OCI-M1 (cell line): ENCODE data around the gene SCML1.

Experiments used
- DNase-seq: peaks from one replicate; lab custom pipeline; 2025; lab: John Stamatoyannopoulos, UW

The SCML1 gene

DNA sequence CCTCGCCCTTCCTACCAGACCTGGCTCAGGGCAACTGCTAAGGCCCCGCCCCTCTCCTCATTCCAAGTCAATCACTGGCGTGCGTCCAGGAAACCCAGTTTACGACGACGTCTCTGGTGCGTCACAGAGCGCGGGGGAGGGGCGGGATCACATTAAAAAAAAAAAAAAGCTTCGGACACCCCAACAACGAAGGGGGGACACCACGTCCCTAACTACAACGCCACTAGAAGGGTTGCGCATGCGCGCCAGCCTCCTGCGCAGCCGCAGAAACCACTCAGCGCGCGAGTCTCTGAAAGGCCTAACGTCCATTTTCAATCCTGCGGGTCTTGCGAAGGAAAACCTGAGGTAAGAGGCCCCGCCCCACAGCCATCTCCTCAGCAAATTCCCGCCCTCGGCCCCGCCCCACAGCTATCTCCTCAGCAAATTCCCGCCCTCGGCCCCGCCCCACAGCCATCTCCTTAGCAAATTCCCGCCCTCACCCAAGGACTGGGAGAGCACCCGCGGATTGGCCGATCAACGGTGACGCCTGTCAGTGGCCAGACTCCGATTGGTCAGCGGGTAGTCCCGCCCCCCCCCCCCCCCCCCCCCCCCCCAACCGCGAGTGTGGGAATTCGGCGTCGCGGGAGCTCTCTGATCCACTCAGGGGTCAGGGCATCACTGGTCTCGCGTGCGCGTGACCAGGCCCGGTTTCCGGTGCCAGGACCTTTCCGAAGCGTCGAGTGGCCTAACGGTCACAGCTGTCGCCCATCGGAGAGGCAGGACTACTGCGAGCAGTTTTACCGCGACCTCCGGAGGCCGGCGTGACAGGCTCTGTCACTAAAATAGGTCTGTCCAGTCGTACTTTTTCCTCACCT, at the start of gene SCML1:
Gene SCML1 (plus strand): TSS at position 638 of the 854 bp plus-strand sequence. CDS start 6,694 bp downstream, outside the sequence.
- peak; percentile 94 for DNase-seq

DNA sequence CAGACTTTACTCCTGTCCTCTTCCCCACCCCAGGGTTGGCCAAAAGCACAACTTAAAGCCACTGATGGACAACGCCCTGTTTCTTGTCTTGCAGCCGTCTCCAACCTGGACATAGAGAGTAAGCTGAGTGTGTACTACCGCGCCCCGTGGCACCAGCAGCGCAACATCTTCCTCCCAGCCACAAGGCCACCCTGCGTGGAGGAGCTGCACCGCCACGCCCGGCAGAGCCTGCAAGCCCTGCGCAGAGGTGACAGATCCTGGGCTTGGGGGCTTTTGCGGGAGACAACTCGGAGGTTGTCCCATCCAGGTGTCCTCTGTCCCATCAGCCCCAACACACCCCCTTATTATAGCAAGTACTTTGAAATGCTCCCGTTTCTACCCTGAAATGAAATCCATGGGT, 49.6 kb upstream of the SCML1 start:
- no peak for DNase-seq

- DNase-seq = peak; percentile 65
Measured at GRCh38 chrX:17689971-17690409, 47.3 kb upstream of the SCML1 start.

GRCh38 chrX:17692709-17693346, 44.5 kb upstream of the SCML1 start:
- peak; percentile 0 for DNase-seq

GRCh38 chrX:17697191-17697590, 40.1 kb upstream of the SCML1 start:
- peak; percentile 25 for DNase-seq

- DNase-seq = no peak
Measured at GRCh38 chrX:17700976-17701375, 36.3 kb upstream of the SCML1 start.

- no peak for DNase-seq
Measured at GRCh38 chrX:17703201-17703600, 34.1 kb upstream of the SCML1 start.

DNA sequence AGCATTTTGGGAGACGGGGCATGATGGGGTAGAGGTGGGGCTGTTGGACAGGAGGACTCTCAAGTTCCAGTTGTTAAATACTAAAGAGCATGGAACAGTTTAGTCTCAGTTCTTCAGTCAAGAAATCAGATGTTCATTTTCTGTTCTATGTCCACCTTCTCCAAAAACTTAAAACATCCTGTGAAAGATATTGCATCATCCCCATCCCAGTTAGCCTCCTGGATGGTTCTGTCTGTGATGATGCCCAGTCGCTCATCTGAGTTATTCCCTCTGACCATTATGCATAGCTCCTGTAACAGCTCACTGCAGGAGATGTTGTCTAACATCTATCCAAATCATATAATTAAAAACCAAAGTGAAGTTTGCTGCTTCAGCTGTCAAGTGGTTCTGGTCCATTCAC, 32.1 kb upstream of the SCML1 start:
- no peak for DNase-seq

DNA sequence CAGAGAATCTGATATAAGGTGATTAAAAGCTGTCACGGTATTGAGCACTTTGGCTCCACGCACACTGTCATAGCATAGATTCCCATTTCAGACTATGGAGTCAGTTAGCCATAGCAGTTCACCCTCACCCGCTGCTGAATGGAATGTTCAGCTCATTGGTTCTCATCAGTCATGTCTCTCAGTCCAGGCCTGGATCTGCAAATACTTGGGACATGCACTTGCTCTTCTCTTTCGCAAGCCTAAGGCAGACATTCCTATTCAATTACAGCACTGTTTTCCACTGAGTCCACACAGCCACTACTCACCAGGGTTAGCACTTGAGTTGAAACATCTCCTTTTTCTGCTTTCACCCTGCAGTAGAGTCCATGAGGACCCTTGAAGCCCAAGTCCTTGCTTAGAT, 30.6 kb upstream of the SCML1 start:
- no peak for DNase-seq

DNA sequence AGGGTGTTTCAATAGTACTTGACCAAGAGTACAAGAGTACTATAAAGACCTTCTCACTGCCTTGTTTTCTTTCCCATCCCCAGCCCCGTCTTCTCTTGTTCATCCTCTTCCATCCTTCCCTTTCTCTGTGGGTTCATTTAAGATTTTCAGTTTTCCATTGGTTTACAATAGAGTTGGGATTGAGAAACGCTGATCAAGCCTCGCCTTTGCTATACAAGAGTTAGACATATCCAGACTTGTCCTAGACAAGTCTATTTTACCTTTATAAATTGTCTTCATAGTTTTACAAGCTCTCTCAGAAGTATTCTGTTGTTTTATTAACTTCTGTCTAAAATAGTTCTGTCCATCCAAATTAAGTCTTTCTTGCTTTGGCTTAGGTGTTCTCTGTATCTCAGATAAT, 29.6 kb upstream of the SCML1 start:
- DNase-seq = no peak

DNA sequence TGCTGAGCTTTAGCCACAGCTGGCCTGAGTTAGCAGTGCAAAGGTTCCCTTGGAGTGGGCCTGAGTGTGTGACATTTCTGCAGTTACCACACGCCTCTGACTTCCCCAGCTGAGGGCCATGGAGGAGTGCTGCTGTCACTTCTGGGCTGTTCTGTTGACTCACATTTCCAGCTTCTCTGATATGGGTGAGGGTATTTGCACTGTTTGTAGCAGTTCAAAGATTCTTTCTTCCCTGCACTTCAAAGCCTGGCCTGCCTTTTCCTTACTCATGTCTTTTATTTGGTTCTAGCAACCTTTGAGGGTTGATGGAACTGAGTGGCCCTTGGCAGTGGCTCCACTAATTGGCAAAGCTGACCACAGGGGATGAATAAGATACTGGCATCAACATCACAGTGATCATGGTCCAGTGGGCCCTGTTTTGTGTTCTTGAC, 26.4 kb upstream of the SCML1 start:
- DNase-seq = no peak

- DNase-seq = no peak
Measured at GRCh38 chrX:17713288-17713687, 24.0 kb upstream of the SCML1 start.

DNA sequence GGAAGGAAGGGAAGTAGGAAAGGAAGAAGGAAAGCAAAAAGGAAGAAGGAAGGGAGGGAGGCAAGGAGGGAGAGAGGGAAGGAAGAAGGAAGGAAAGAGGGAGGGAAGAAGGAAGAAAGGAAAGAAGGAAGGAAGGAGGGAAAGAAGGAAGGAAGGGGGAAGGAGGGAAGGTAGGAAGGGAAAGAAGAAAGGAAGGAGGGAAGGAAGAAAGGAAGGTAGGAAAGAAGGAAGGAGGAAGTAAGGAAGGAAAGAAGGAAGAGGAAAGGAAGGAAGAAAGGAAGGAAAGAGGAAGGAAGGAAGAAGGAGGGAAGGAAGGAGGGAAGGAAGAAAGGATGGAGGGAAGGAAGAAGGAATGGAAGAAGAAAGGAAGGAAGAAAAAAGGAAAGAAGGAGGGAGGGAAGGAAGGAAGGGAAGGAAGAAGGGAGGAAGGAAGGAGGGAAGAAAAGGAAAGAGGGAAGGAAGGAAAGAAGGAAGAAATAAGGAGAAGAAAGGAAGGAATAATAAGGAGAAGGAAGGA, 18.6 kb upstream of the SCML1 start:
- no peak for DNase-seq

- no peak for DNase-seq
Measured at GRCh38 chrX:17719711-17720110, 17.6 kb upstream of the SCML1 start.

DNA sequence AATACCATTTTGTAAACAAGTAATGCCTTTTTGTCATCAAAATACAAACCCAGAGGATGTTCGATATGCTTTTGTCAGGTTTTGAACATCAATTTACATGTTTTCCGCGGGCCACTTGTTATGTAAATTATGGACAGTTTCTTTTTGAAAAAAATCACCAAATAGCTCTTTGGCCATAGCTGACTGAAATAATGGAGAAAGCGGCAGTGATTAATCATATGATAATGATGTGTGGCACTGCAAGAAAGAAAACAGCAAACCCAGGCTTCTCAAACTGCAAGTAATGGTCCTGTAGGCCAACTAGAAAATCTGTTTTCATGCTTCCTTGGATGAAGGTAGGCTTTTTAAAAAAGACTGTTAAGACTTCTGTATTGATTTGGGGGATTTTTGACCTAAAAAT, 15.6 kb upstream of the SCML1 start:
- DNase-seq = no peak

DNA sequence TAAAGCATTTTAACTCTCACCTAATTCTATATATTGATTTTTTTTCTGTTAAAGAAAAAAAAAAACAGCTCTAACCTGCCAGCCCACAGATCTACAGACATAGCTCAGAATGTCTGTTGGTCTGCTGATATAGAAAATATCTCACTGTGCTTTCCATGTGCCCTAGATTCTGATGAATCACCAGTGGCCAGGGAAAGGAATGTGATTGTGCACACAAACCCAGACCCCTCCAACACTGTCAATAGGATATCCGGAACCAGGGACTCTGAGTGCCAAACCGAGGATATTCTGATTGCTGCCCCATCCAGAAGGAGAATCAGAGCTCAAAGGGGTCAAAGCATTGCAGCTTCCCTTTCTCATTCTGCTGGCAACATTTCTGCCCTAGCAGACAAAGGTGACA, 12.1 kb upstream of the SCML1 start:
- DNase-seq = no peak

GRCh38 chrX:17732138-17732783, 5.0 kb upstream of the SCML1 start:
- no peak for DNase-seq

DNA sequence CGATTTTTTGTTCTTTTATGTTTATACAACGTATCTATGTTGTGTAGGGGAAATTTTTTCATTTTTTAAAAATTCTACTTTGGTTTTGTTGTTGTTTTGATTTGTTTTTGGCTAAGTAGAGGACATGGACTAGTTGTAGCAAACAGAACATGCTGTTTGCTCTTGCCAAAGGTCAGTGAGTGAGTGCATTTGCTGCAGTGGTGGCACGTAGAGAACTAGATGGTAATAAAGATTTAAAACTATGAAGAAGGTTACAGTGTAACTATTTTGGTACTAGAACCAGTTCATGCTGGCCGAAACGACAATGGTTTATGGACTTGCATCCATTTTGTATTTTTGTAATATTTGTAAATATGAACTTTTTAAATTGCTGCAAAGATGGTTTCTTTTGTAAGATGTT, 1.9 kb upstream of the SCML1 start:
- no peak for DNase-seq

- no peak for DNase-seq
Measured at GRCh38 chrX:17736478-17736855, 826 bp upstream of the SCML1 start.

- DNase-seq = no peak
Measured at GRCh38 chrX:17737710-17737985, 355 bp downstream of the SCML1 start.

DNA sequence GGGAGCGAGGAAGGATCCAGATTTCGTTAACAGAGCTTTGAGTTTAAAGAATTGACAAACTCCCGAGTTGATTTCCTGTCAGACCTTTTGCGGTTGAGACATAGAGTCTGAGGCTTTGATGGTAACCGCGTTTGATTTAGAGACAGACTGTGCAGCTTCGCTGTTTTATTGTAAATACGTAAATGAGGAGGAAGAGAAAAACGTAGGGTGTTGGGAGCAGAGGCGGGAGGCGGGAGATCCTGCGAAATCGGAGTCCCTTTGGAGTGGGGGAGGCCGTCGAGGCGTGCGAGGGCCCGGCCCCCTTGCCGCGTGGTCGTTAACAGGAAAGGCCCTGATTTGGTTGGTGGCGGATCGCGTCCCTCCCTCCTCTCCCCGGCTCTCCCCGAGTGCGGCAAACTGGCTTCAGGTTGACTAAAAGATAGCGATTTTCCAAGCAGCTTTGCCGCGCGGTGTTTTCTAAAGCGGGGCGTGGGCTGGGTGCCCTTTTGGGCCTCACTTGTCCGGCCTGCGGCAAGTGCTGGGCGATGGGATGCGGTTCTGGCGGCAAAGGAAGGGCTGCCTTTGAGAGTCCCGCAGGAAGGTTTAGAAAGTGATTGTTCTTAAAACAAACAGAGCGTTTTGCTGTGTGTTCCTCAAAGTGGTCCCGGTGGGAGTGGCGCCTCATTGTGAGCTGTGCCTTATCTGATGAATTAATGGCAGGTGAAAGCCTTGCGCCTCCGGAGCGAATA, 857 bp downstream of the SCML1 start:
- peak; percentile 37 for DNase-seq
